Panc1 (cell line): ENCODE measurements around the gene TMEM134. TPM values are rescaled to one million over a fixed set of nuclear protein-coding genes. Genes with fewer than 3 reads are reported as not detected.

Source experiments
- ATAC-seq: fragments of 200-7000 bp; cut with Tn5 transposase; 2 replicates; pipeline ENCODE4 v1.9.1; 2020; ENCODE audit warnings: mild to moderate bottlenecking, moderate library complexity
- BruUV-seq: library from RNA; stranded (reverse); fragments of 400-500 nt; replicated peaks from 2 replicates; lab custom pipeline; 2021; lab: Mats Ljungman, UMichigan
- CTCF ChIA-PET: fragments of 300-600 bp; sonication (Branson Sonifier 250); formaldehyde crosslinking; loops from one replicate; lab custom pipeline; 2022; ENCODE audit warnings: antibody characterized with exemption; lab: Charles Lee
- POLR2A ChIA-PET: fragments of 300-600 bp; sonication (Branson Sonifier 250); formaldehyde crosslinking; loops from one replicate; lab custom pipeline; 2022; ENCODE audit warnings: antibody characterized with exemption; lab: Charles Lee
- DNase-seq: peaks from one replicate; pipeline ENCODE4 v3.0.0-alpha.2; 2010; ENCODE audit warnings: low read depth, low spot score
- H3K27ac ChIP-seq: 2 replicates; pipeline ENCODE4 v1.5.1; 2011; ENCODE audit warnings: mild to moderate bottlenecking, low read length, inconsistent platforms
- H3K27me3 ChIP-seq: fragments of 200-500 bp; sonication (Bioruptor generic); 2 replicates; pipeline ENCODE4 v1.6.0; 2014; ENCODE audit warnings: low read length, inconsistent platforms; ENCODE audit not compliant: control insufficient read depth, insufficient read depth
- H3K36me3 ChIP-seq: fragments of 200-500 bp; sonication (Bioruptor generic); 2 replicates; pipeline ENCODE4 v1.5.1; 2014; ENCODE audit warnings: inconsistent platforms, mild to moderate bottlenecking, low read length, moderate library complexity; ENCODE audit not compliant: control insufficient read depth, insufficient read depth
- H3K4me1 ChIP-seq: 2 replicates; pipeline ENCODE4 v1.5.1; 2011; ENCODE audit warnings: inconsistent platforms, mild to moderate bottlenecking, low read length, moderate library complexity; ENCODE audit not compliant: control insufficient read depth, insufficient read depth
- H3K4me3 ChIP-seq, 2 experiments: 2 replicates each; pipeline ENCODE4 v1.5.1; 2011 to 2012; ENCODE audit warnings: low read depth in 2 of 2, low read length in 2 of 2, mild to moderate bottlenecking in 2 of 2, inconsistent platforms in 1 of 2, moderate library complexity in 1 of 2
- H3K9me3 ChIP-seq: fragments of 200-500 bp; sonication (Bioruptor generic); 2 replicates; pipeline ENCODE4 v1.5.1; 2014; ENCODE audit warnings: low read depth, mild to moderate bottlenecking, inconsistent platforms, low read length, moderate library complexity; ENCODE audit not compliant: control insufficient read depth, insufficient read depth
- CTCF ChIP-seq: fragments of 450-650 bp; IDR thresholded peaks from 2 replicates; pipeline ENCODE4 v1.5.1; 2017; ENCODE audit warnings: mild to moderate bottlenecking
- POLR2AphosphoS5 ChIP-seq: IDR thresholded peaks from 2 replicates; pipeline ENCODE4 v1.6.1; 2012; ENCODE audit warnings: mild to moderate bottlenecking, low read depth, low read length, moderate library complexity
- SIN3A ChIP-seq: IDR thresholded peaks from 2 replicates; pipeline ENCODE4 v1.6.1; 2012; ENCODE audit warnings: low read depth, mild to moderate bottlenecking, low read length, moderate library complexity, borderline replicate concordance; ENCODE audit not compliant: insufficient read depth
- TCF7L2 ChIP-seq: IDR thresholded peaks from 2 replicates; pipeline ENCODE4 v1.6.1; 2011; ENCODE audit warnings: mild to moderate bottlenecking, low read depth, low read length, inconsistent platforms
- in situ Hi-C: cut with HindIII; loops from 2 replicates; pipeline ENCODE4 v1.10.0; 2016; ENCODE audit warnings: low sequenced_read_pairs, low pct_unique_long_range_greater_than_20kb
- intact Hi-C: fragments of 100-400 bp; cut with micrococcal nuclease; formaldehyde crosslinking; loops from one replicate; pipeline ENCODE4 v1.10.0; 2022; ENCODE audit not compliant: unreplicated experiment
- total RNA-seq: library from RNA; stranded (reverse); gene quantifications from one replicate; pipeline ENCODE4 v1.2.1, GENCODE V29; 2021; ENCODE audit not compliant: unreplicated experiment
- TF ChIP-seq, protein P1 (sequence below), 2 experiments: IDR thresholded peaks; 2 replicates each; pipeline ENCODE4 v1.6.1; 2011 to 2012; ENCODE audit warnings: low read depth in 2 of 2, control low read depth in 1 of 2, low read length in 1 of 2, mild to moderate bottlenecking in 1 of 2, moderate library complexity in 1 of 2; ENCODE audit not compliant: insufficient read depth in 1 of 2

The TMEM134 gene
- total RNA-seq, 1 experiment from 2014 or later, result 65.0 TPM

GRCh38 chr11:67445515-67445914 lies 23.5 kb downstream of the TMEM134 start:
- CTCF ChIA-PET, result no interaction called here
- Histone ChIP-seq H3K4me1 (peaks cover 18% of the 10 kb centered on the region), H3K9me3 (no peaks in the 10 kb centered on the region), H3K4me3 (no peak overlapping the region), H3K27me3 (no peaks in the 10 kb centered on the region), H3K36me3 (no peaks in the 10 kb centered on the region), H3K27ac (no peak overlapping the region)
- intact Hi-C loops, result no loop called here
- TF ChIP-seq CTCF (no peak), TCF7L2 (no peak), SIN3A (no peak), POLR2AphosphoS5 (no peak)
- TF ChIP-seq, protein P1, sequence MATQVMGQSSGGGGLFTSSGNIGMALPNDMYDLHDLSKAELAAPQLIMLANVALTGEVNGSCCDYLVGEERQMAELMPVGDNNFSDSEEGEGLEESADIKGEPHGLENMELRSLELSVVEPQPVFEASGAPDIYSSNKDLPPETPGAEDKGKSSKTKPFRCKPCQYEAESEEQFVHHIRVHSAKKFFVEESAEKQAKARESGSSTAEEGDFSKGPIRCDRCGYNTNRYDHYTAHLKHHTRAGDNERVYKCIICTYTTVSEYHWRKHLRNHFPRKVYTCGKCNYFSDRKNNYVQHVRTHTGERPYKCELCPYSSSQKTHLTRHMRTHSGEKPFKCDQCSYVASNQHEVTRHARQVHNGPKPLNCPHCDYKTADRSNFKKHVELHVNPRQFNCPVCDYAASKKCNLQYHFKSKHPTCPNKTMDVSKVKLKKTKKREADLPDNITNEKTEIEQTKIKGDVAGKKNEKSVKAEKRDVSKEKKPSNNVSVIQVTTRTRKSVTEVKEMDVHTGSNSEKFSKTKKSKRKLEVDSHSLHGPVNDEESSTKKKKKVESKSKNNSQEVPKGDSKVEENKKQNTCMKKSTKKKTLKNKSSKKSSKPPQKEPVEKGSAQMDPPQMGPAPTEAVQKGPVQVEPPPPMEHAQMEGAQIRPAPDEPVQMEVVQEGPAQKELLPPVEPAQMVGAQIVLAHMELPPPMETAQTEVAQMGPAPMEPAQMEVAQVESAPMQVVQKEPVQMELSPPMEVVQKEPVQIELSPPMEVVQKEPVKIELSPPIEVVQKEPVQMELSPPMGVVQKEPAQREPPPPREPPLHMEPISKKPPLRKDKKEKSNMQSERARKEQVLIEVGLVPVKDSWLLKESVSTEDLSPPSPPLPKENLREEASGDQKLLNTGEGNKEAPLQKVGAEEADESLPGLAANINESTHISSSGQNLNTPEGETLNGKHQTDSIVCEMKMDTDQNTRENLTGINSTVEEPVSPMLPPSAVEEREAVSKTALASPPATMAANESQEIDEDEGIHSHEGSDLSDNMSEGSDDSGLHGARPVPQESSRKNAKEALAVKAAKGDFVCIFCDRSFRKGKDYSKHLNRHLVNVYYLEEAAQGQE (IDR thresholded peaks at IDR 0.05; ENCODE audit: insufficient read depth in 1 of 2, low read depth in 2 of 2, low read length in 1 of 2), result no peak
- ATAC-seq (no peak), DNase-seq (no peak)
- in situ Hi-C loops, result no loop called here
- POLR2A ChIA-PET, result no interaction called here
- no TSS peak for BruUV-seq

DNA sequence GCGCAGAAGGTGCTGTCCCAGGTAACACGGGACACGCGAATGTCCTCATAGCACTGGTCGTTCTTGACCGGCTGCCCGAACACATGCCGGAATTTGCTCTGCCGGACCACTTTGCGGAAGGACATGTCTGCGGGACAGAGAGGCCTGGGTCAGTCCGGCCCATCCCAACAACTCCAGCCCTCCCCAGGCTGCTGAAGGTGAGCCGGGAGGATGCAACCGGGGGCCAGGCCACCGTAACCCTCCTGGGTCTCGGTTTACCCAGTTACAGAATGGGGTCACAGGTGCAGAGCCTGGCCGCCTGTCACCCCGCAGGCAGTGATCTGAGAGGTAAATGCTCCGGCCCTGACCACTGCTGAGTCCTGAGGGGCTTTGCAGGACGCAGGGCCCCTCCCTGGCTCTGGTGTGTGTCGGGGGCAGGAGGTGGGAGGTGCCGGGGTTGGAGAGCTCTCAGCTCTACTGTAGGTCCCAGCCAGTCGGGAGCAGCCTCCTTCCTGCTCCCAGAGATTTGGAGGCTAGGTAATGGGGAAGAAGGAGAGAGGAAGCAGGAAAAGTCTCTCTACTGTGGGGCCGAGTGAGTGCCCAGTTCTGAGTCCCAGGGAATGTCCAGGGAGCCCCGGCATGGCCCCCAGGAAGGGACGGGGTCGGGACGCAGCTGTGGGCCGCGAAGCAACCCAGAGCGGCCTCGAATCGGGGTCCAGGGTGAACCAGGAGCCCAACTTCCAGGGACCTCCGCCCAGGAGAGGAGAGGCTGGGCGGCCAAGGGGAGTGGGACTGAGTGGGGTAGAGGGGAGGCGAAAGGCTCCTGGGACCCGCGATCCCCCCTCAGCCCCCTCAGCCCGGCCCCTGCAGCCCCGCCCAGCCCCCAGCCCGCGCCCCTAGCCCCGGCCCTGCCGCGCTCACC lies 26.3 kb downstream of the TMEM134 start:
- intact Hi-C loops, result no loop called here

More for the DNA sequence above, 26.3 kb downstream of the TMEM134 start:
- ChIA-PET CTCF (interaction anchor here (0.7 kb wide), 1 partner anchor 683 kb away, joined by 4 read pairs; no protein-coding TSS in a partner anchor), POLR2A (interaction anchor here (0.6 kb wide), 1 partner anchor 54 kb away, joined by 5 read pairs; no protein-coding TSS in a partner anchor)
- H3K9me3 ChIP-seq, result no peaks in the 10 kb centered on the region
- TF ChIP-seq TCF7L2 (no peak), SIN3A (no peak), POLR2AphosphoS5 (0 out of 2 replicates have a peak, but pooled peaks have one; percentile 13)
- peak; percentile 16 for ATAC-seq
- H3K4me1 ChIP-seq, result peaks cover 46% of the 10 kb centered on the region
- peak overlapping the region; percentile 78 to 87 for H3K4me3 ChIP-seq
- no peak for DNase-seq
- peak overlapping the region; percentile 87 for H3K27ac ChIP-seq
- H3K27me3 ChIP-seq, result no peaks in the 10 kb centered on the region
- peaks cover 2% of the 10 kb centered on the region; the same call in 1 of the 2 replicates for H3K36me3 ChIP-seq
- in situ Hi-C loops, result no loop called here
- BruUV-seq, result no TSS peak
